Hypothalamus (tissue), 51 donors: Measurements from ENCODE around the gene GPATCH2.

Source experiments
- DNase-seq, 51 donors: peaks; one replicate each; lab custom pipeline; 2025; lab: John Stamatoyannopoulos, UW

The GPATCH2 gene

DNA sequence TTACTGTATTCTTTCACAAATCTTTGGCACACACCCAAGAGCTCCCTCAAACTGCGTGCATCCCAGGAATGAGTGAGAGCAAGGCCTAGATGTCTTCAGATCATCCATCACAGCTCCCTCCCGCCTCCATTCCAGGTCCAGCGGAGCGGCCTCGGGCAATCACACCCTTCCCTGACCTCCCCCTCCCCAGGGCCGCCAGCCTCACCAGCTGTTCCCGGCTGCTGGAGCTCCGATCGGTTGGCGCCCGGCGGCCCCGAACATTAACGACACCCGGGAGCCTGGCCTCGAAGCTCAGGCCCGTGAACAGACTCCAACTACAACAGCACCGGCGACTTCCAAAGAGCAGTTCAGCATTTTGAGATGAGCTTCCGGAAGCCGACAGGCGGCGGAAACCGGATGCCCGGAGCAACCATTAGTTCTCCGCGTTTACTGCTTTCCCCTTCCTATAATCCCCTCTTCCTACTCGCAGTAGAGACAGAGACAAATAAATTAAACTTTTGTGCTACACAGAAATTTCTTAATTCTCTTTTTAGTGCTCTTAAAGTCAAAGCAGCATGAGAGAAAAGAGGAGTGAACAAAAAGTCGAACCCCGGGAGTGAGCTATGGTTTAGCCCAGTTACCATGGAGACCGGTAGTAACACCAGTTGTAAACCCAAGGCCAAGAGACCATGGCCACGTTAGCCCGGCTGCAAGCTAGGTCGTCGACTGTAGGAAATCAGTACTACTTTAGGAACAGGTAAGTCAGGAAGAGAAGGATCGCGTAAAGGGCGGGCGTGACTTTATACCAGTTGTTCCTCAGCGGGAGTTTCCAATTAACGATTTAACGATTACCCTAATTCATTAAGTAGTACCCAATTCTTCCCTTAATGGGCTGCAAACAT, at the start of gene GPATCH2, which contains the start of gene SPATA17:
Gene GPATCH2 (minus strand): TSS at position 380 of the 881 bp plus-strand sequence. CDS start 119 bp downstream, at position 261.
Gene SPATA17 (plus strand): TSS at position 634 of the 881 bp plus-strand sequence. CDS start 35 bp downstream, at position 669.
- peak; percentile 3 to 89 (median 59) for DNase-seq

DNA sequence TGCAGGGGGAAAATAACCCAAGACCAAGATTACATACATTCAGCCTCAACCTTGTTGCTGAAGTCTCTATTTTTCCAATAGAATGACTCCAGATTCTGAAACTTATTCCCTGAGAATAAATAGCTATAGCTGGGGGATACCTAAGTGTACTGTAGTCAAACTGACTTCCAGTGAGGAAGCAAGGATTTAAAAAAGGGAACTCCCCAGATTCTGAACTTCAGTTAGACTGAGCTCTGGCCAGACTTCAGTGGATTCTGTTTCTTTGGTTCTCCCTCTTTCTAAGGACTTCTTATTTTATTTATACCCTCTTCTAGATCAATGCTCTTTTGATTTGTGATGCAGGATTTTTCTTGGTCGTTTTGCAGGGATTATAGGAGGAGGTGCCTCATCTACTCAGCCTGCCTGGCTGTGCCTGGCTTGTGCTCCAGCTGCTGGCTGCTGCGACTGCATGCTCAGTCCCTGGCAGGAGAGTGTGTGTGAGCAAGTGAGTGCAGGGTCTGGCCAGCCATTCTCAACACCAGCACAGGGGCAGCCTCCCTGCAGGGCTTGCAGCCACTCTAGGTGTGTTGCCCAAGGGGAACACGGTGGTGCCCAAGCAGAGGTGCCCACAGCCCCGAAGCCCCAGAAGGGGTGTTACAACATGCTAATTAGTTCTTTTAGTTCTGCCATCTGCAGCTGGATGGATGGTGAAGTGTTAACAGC, 43.3 kb upstream of the GPATCH2 start:
- no peak for DNase-seq

DNA sequence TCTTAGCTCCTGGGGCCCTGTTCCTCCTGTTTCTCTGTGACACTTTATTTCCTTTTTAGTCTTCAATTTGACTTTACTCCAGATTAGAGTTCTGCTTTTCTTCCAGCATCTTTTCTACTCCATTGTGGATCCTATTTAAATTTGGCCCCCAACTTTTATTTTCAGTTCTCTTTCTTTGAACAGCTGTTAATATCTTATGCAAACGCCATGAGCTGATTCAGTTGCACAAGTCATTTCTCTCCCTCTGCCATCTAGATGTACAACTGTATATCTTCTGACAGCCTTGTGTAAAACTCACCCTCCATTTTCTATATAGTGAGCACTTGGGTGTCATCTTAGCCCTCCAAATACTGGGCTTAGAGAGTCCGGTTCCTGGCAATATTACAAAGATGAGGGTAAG, 42.5 kb upstream of the GPATCH2 start:
- no peak for DNase-seq

DNA sequence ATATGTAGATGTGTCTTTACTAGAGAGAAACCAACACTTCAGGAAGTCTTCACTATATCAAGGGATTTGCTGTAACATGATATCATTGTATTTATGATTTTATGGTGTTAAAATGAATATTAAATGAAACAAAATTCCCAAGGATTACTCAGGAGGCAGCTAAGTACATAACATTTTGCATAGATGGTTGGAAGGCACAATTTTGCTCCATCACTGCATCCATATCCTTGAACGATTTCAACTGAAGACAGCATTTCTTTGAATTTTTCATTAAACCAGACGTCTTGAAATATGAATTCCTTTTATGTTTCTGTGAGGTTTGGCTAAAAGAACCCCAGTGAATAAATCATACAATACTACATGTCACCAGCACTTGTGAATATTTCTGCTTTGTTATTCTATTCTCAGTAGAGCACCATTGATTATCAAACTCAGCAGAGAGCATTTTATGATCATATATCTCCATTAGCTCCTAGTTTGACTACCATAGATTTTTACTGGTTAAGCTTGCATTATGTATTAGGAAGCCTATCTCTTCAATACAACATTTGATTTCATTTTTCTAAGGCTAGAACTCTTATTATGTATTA, 37.6 kb upstream of the GPATCH2 start:
- DNase-seq = no peak

DNA sequence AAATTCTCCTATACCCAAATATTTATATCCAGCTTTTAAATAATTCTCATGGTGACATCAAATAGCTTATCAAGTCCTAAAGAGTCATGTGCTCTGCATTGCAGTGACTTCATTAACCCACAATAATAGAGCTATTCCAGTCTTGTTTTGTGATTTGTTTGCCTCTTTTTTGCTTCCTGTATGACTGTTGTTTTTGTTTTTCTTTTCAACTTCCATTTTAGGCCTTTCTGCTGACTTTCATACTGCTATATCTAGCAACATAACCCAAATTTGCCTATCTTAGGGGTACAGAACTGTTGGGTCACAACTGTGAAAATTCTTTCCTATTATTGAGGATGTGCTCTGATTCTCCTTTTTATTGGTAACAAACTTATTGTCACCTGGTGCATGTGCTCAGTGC, 30.5 kb upstream of the GPATCH2 start:
- DNase-seq = no peak

DNA sequence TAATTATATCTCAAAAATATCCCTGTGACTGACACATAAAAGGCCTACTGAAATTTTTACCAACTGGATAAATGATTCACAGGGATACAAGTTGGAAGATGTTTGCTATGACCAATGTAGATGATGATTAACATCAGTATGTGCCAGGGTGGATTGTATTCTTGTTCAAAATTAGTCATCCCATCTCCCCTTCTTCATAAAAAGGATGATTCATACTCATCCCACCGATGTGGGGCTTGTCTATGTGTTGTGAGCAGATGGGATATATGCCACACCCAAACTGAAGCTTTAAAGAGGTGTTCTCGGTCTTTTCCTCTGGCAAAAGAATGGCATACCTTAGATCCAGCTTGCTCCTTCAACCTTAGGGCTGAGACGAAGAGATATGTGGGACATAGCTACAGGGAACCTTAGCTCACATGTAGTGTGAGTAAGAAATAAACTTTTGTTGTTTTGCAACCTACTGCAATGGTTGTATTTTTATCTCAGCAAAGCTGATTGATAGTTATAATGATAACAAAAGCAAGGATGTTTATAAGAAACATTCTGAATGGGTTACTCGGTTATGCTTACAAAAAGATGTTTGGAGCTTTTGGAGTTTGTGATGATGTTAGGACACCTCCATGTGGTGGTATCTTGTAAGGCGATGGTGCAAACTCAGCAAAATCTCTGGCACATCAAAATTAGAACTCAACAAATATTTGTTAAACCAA, 29.6 kb upstream of the GPATCH2 start:
- DNase-seq = no peak

DNA sequence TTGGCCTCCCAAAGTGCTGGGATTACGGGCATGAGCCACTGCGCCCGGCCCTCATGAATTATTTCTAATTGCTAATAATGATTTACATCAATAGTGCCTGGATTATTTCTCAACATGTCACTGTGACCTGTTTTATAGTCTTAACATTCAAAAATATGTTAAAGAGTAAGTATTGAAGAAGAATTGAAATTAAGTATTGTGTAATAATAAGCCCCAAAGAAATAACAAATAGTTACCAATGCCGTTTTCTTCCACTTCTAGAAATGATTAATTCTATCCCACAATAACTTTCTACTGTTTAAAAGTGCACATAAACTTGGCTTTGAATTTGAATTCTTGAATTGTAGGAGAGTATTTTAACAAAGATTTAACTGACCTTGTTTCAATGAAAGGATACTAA, 19.8 kb upstream of the GPATCH2 start:
- no peak for DNase-seq

DNA sequence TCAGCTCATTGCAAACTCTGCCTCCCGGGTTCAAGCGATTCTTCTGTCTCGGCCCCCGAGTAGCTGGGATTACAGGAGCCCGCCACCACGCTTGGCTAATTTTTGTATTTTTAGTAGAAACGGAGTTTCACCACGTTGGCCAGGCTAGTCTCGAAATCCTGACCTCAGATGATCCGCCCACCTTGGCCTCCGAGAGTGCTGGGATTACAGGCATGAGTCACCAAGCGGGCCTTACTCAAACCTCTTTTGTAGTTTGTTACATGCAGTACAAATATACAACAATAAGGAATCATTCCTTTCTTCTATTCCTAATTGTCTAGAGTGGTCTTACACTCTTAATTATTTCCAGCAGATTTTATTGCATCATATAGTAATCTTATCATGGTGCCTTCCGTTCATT, 16.9 kb upstream of the GPATCH2 start:
- DNase-seq = no peak

DNA sequence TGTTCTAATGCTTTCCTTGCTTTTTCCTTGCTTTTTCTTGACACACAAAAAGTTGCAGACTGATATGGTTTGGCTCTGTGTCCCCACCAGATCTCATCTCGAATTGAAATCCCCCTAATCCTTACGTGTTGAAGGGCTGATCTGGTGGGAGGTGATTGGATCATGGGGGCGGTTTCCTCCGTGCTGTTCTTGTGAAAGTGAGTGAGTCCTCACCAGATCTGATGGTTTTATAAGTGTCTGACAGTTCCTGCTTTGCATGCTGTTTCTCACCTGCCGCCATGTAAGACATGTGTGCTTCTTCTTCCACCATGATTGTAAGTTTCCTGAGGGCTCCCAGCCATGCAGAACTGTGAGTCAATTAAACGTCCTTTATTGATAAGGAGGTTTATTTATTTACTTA, 11.6 kb upstream of the GPATCH2 start:
- DNase-seq = no peak

DNA sequence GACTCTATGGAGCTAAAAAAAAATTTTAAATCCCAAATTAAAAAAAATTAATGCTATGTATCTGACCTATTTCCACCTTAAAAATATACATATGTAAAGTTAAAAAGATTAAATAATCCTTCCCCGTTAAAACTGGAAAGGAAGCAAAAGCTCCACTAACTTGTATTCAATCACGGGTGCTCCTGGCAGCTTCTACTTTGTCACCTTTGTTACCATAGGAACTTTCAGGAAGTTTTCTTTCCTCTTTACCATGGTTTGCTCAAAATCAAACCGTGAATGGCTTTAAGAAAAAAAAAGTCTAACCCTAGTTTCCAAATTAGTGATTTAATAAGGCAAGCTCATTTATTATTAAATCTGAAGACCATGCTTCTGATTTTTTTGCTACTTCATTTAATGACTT, 3.5 kb downstream of the GPATCH2 start:
- DNase-seq = no peak

DNA sequence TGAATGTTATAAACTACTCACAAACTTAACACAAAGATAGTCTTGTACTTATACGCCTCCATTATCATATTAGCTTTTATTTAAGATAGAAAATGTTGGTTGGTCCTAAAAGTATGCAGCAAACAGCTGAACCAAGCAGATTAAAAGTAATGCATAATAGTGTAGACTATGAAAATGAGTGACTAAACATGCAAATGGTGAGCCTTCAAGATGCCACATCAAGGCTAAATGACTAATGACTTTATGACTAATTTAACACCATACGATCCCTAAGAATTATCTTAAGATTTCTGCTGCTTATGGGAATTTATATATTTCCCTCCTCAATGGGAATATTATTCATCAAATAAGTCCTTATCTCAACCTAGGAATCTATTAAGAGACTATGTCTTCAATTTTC, 4.6 kb downstream of the GPATCH2 start:
- DNase-seq = no peak

DNA sequence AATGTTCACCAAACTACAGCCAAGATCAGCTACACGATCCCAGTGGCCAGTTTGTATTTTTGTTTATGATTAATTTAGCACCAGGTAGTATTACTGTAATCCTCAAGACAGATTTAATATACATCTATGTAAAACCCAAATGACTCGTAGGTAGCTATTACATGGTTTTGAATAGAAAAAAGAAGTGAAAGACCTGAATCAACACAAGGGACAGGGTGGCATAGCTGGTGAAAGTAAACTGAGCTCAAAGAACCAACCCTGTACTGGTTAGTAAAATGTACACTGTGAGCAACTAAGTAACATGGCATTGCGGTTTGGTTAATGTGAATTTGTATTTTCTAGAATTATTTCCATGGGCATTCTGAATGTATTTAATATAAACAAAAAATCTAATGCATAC, 8.8 kb downstream of the GPATCH2 start:
- DNase-seq = no peak

DNA sequence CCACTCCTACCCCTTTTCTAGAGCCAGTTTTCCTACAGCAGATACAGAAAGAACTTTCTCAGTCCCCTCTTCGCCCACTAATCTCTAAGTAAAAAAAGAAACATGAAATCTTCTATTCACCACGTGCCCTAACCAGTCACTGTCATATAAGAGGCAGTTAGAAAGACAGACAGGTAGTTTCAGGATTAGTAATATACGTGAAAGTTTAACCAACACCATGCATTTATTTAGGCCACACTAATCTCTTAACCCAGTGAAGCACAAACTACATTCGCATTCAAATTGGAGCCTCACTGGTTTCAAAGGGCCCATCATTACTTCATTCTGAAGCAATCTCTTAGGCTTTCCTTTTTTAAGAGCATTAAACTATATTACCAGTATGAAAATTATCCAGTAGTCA, 10.1 kb downstream of the GPATCH2 start:
- no peak for DNase-seq

DNA sequence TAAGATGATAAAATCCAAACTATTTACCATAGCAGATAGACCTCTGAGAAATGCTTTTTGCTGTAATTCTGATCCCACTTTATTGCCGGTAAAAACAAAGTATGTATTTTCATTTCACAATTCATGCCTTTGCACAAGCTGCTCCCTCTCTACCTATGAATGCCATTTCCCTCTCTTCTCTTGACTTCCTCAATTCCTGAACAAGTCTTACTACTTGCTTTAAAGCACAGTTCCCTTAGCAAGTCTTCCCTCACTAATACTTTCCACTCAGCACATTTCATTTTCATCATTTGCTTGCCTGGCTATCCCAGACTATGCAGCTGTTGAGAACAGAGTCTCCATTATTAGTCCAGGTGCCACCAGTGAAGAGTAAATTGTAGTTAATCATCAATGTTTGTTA, 13.8 kb downstream of the GPATCH2 start:
- DNase-seq = no peak

DNA sequence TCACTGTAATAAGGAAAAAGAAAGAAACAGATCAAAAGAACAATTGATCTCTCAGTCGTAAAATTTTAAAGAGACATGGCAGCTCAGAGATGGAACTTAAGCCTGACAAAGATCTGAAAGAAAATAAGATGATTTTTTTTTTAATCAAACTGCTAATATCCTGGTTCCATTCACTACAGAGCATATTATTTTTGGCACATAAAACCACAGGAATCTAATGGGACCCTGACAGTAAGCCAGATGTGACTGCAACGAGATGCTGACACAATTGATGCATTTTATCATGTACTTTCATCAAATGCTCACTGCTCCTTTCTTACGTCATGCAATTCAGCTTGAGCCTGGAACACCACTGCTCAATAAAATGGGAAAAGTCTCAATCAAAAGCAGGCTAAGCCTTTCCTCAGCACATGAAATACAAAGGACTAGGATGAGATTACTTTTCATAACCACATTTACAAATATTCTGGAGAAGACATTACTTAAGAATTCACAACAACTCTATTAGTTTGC, 16.6 kb downstream of the GPATCH2 start:
- DNase-seq = no peak

DNA sequence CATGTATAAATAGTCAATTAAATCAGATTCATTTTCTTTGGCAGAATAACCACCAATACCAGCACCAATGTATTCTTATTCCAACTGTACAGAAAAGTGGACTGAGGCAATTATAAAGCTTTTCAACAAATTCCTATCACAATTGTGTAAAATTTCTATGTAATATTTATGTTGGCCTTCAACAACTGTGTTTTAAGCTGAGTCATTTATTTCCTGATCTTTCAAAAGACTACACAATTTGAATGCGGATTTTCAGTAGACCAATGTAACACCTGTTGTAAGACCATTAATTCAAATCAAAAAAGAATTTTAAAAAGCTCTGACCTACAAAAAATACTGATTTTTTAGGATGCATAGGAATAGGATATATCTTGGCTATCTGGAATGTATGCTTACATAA, 25.5 kb downstream of the GPATCH2 start:
- no peak for DNase-seq

DNA sequence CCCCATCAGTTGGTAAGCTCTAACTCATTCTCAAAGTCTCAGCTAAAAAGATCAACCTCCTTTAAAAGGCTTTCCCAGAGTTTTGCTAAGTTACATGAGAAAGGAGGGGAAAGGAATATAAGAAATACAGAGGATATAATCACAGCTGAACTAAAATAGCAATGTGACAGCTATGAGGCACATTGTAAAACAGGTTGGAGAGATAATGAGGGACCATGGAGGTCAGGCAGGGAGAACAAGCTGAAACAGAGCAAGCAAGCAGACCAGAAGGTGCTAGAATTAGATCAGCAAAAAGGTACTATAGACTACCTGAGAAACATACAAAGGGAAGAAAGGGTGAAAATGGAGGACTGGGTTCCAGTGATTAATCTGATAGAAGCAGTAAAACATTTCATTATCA, 28.5 kb downstream of the GPATCH2 start:
- DNase-seq = no peak

DNA sequence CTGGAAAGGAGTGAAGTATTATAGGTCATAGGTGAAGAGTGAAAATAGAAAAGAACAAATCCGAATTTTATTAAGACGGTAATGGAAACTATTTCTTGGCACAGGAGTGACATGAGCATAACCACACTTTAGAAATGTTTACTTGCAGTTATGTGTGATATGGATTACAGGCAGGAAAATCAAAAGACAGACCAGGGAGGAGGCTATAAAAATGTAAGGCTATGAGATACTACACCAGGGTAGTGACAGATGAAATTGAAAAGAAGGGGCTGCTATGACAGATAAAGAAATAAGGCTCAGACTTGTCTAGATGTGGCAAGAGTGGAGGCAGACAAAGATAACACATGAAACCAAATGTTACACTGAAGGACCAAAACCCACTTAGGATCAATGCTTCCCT, 31.7 kb downstream of the GPATCH2 start:
- DNase-seq = no peak

DNA sequence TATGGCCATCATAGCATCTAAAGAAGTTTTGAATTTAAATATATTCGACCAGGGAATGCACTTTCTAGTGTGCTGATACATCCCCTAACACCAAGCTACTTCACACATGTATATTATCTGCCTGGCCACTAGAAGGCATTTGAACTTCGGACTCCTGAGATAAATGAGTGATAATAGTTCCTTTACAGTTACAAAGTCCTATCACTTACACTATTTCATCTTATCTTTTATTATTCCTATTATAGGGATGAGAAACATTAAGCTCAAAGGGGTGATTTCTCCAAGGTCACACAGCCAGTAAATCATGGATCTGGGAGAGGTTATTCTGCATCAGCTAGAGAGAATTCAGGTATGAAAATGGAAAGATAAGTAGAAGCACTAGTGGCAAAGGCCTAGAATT, 40.3 kb downstream of the GPATCH2 start:
- no peak for DNase-seq

DNA sequence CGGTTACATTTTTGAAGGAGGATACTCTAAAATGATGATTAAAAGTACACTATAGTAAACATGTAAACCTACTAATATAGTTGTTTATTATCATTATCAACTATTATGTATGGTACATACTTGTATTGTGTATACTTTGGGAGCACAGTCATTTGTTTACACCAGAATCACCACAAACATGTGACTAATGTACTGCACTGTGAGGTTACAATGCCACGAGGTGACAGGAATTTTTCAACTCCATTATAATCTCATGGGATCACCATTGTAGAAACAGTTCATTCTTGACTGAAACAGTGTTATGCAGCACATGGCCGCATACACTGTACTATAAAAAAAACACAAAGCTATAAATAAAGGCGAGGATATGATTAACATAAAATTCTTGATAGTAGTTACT, 44.3 kb downstream of the GPATCH2 start:
- DNase-seq = no peak

DNA sequence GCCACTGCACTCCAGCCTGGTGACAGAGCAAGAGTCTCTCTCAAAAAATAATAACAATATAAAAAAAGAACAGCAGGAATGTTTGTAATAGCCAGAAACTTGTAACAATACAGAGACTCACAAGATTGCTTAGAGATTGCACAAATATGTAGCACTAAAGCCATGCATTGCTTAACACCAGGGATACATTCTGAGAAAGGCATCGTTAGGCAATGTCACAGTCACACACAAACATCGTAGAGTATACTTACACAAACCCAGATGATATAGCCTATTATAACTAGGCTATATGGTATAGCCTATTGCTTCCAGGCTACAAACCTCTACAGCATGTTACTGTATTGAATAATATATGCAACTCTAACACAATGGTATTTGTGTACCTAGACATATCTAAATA, 45.3 kb downstream of the GPATCH2 start:
- no peak for DNase-seq
